Loucy (cell line): ENCODE measurements around the gene SCAF8.

Experiments used
- CTCF ChIP-seq: fragments of 200-600 bp; sonication (generic); conservative IDR thresholded peaks from 2 replicates; pipeline ENCODE4 v1.5.1; 2014; ENCODE audit warnings: mild to moderate bottlenecking, antibody characterized with exemption, low read length
- EZH2phosphoT487 ChIP-seq: fragments of 200-600 bp; IDR thresholded peaks from 2 replicates; pipeline ENCODE4 v1.6.1; 2018; ENCODE audit warnings: antibody characterized with exemption, mild to moderate bottlenecking, moderate library complexity, borderline replicate concordance

- TF ChIP-seq CTCF = no peak
- TF ChIP-seq EZH2phosphoT487 = no peak
Observed at GRCh38 chr6:154857529-154857928, 124.3 kb downstream of the SCAF8 start.
